Right cardiac atrium (tissue), 5 donors: ENCODE measurements around the gene MYOF. TPM values are rescaled to one million over a fixed set of nuclear protein-coding genes. Genes with fewer than 3 reads are reported as not detected.

ENCODE experiments used
- ATAC-seq, 2 donors: fragments of 200-7000 bp; cut with Tn5 transposase; one replicate each; pipeline versions ENCODE4 v1.8.0 to v1.9.1; 2020; ENCODE audit warnings: moderate library complexity in 2 of 2, mild to moderate bottlenecking in 1 of 2
- DNase-seq, 3 donors: peaks; one replicate each; pipeline ENCODE4 v3.0.0-alpha.2; 2020
- H3K27ac ChIP-seq: one replicate; pipeline ENCODE4 v1.5.1; 2013; ENCODE audit warnings: mild to moderate bottlenecking, low read length, control low read depth, moderate library complexity
- H3K27me3 ChIP-seq: one replicate; pipeline ENCODE4 v1.6.1; 2013; ENCODE audit not compliant: control insufficient read depth, insufficient read depth
- H3K4me1 ChIP-seq: one replicate; pipeline ENCODE4 v1.6.1; 2013; ENCODE audit warnings: low read length; ENCODE audit not compliant: control insufficient read depth, insufficient read depth
- H3K4me3 ChIP-seq: one replicate; pipeline ENCODE4 v1.5.1; 2013; ENCODE audit warnings: low read length, control low read depth
- H3K9me3 ChIP-seq: one replicate; pipeline ENCODE4 v1.6.1; 2013; ENCODE audit warnings: low read length; ENCODE audit not compliant: control insufficient read depth
- WGBS: extraction: QIAGEN DNeasy Blood & Tissue Kit; methylation state at CpG from one replicate; pipeline ENCODE4 v1.1.7; 2013; 5-methylcytosine and 5-hydroxymethylcytosine counted together
- intact Hi-C, 4 donors: fragments of 100-400 bp; cut with DNase I; formaldehyde crosslinking; loops; one replicate each; pipeline versions ENCODE4 v1.11.0 to v1.14.0; 2022 to 2023
- polyA plus RNA-seq: library from polyadenylated mRNA; stranded (reverse); fragments of 200-250 nt; gene quantifications from one replicate; pipeline ENCODE4 v1.2.3, GENCODE V29; 2013
- total RNA-seq, 4 donors: library from RNA; stranded (reverse); fragmentation: NEBNext Ultra II Directional; extraction: Animal tissue kit (Norgen Biotek cat#: 25700); gene quantifications; one replicate each; pipeline ENCODE4 v1.2.1, GENCODE V29; 2021
- donor health status: healthy with polysubstance abuse.
- donor health status: DM: no; HTN: yes; CAD: no.
- donor health status: DM: no; HTN: no; CAD: no.
- donor health status: DM: no; HTN: yes; CAD: no; lungs with severe emphysema.
- donor health status: DM: yes; HTN: yes; CAD: no.

The MYOF gene
- total and polyA plus RNA-seq, 5 donors: 5.5 to 25.0 (median 15.6) TPM

DNA sequence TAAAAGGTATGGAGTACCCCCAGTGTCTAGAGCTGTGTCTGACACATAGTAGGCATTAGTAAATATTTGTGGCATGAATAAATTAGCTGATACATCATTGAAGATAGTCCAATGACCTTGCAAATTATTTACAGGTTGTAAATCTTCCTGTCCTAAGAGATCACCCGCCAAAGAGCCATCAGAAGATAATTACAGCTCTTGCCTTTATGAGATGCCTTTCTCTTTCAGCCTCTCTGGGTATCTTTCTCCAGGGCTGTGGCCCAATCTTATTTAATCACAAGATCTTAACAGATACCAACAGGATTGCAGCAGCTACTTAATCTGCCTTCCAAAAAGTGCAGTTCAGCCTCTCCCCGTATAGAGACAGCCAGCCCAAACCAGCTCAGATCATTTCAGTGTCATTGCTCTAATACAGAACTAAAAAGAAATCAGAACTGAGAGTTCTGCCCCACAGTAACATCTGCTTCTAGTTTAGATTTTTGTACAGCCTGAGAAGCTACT lies 41.5 kb downstream of the MYOF start:
- DNase-seq (no peak), ATAC-seq (no peak)
- intact Hi-C loops: no loop called here
- H3K27ac ChIP-seq: peak overlapping the region; percentile 65
- H3K9me3 ChIP-seq: no peaks in the 10 kb centered on the region
- H3K4me3 ChIP-seq: no peak overlapping the region
- peaks cover 17% of the 10 kb centered on the region for H3K4me1 ChIP-seq
- WGBS: 62% methylated on average over 2 of the region's 2 CpGs
- no peaks in the 10 kb centered on the region for H3K27me3 ChIP-seq

DNA sequence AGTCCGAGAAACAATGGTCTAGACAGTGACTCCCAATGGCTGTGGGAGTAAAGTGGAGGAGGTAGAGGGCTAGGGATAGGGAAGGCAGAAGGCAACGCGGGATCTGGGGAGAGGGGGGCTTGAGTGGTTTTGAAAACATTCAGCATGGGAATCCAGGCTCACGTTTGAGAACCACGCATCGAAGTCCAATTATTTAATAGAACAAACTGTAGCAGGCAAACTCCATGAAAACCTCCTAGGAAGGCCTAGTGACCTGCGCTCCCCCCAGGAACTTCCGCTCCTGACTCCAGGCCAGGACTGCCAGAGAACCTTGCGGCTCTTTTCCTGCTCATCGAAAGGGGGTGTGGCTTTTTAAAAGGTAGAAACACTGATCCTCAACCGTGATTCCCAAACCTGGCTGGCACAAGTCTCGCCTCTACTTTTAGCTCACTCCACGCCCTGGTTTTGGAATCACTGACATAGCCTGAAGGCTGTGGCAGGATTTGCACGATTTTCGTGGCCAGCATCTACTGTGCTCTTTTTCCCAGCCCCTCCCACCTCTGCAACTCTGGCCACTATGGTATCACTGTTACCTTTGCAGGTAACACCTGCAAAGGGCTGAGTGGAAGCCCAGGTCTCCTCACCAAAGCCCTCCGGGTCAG lies 43.4 kb downstream of the MYOF start:
- 45% methylated on average over 16 of the region's 16 CpGs for WGBS
- Histone ChIP-seq H3K9me3 (no peaks in the 10 kb centered on the region), H3K27ac (peak overlapping the region; percentile 100), H3K4me1 (peaks cover 17% of the 10 kb centered on the region), H3K27me3 (no peaks in the 10 kb centered on the region), H3K4me3 (no peak overlapping the region)
- intact Hi-C loops: loop anchor here in 1 of 4 donors (5.0 kb wide), 1 partner anchor 39 kb away; no protein-coding TSS in a partner anchor
- ATAC-seq: peak in 1 of 2 donors; percentile 3
- peak in 1 of 3 donors; percentile 65 for DNase-seq

DNA sequence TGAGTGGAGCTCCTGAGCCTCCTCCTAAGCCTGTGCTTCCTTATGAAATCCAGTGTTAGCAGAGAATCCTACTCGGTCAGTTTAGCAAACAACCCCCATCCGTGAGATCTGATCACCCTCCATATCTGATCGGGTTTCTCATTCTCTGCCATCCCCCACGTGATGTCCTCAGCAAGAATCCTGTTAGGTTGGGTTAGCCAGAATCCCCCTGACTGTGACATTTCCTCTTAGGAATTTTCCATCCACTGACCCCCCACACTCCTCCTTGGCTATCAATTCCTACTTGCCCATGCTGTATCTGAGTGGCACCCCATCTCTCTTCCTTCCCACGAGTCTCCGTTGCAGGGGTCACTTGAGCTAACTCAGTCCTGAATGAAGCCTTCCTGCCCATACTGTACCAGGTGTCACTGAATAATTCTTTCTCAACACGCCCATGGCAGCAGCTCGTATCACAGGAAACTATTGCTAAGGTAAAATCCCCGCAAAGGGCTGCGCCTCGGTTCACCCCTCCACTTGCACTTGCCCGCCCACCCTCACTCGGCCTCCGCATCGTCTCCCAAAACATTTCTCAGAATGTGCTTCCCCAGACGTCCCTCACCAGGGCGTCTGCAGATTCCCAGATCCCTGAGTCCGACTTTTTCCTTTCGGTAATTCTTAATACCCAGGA lies 44.1 kb downstream of the MYOF start:
- 59% methylated on average over 19 of the region's 19 CpGs for WGBS
- no peaks in the 10 kb centered on the region for H3K9me3 ChIP-seq

DNA sequence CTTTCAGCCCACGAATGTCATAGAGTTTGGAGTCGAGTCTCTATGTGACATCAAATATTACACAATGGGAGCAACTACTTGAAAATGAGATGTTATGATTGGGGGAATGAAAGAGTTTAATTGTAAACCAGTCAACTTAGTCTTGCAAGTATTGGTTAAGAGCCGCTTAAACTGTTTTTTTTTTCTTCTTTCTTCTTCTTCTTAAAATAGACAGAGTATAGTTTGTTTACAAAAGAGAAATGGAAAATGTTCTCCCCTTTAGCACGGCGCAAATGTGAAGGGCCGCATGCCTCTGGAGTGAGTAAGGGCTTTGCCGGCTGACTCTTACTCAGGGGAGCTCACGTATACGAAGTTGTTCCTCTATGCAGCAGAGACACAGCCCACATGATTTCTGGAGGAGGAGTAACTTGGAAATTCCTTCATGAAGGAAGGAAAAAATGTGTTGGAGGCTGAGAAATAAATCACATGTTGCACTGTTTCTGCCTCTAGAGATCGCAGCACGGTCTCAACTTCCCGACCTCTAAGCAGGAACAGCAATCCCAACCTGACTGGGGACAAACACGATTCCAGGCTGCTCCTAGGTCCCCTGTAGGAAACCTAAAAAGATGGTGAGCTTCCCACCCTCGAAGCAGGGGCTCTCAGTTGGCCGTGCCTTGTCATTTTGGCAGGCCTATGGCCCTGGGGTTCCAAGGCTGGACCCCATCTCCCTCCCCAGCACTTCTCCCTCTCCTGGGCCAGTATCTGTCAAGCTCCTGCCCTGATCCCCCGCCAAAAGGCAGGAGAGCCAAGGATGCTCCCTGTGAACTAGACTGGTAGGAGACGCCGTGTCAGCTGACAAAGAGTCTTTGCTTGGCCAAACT lies 44.8 kb downstream of the MYOF start:
- Histone ChIP-seq H3K27ac (peak overlapping the region; percentile 100), H3K4me1 (peaks cover 17% of the 10 kb centered on the region), H3K27me3 (no peaks in the 10 kb centered on the region), H3K4me3 (no peak overlapping the region), H3K9me3 (no peaks in the 10 kb centered on the region)
- peak; percentile 96 to 97 for ATAC-seq
- peak; percentile 78 to 85 (median 80) for DNase-seq
- WGBS: 26% methylated on average over 18 of the region's 18 CpGs
- intact Hi-C loops: loop anchor here in 1 of 4 donors (5.0 kb wide), 1 partner anchor 40 kb away; no protein-coding TSS in a partner anchor

More for the DNA sequence above, 44.1 kb downstream of the MYOF start:
- DNase-seq (no peak), ATAC-seq (no peak)
- Histone ChIP-seq H3K4me3 (no peak overlapping the region), H3K27me3 (no peaks in the 10 kb centered on the region), H3K27ac (peak overlapping the region; percentile 100), H3K4me1 (peaks cover 17% of the 10 kb centered on the region)
- intact Hi-C loops: loop anchor here in 1 of 4 donors (5.0 kb wide), 1 partner anchor 39 kb away; no protein-coding TSS in a partner anchor

DNA sequence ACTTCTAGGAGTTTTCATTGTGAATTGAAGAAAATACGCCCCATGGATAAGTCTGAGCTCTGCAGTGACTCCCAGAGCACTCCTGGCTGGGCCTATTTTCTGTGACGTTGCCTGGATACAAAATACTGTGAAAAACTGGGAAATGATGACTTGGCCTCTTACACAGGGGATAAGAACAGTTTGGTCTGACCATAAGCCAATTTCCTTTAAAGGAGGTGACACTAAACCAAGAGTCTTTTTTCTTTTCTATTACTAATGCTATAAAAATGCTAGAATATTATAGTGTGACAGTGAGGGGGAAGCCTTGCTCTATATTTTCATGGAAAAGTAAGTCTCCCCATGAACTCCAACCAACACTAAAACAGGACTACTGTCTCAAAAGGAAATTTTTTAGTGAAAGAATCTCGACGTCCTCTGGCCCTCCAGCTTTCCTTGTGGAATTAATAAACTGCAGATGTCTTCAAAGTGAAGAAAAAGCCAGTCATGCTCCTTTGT lies 45.5 kb downstream of the MYOF start:
- H3K4me1 ChIP-seq: peaks cover 17% of the 10 kb centered on the region

DNA sequence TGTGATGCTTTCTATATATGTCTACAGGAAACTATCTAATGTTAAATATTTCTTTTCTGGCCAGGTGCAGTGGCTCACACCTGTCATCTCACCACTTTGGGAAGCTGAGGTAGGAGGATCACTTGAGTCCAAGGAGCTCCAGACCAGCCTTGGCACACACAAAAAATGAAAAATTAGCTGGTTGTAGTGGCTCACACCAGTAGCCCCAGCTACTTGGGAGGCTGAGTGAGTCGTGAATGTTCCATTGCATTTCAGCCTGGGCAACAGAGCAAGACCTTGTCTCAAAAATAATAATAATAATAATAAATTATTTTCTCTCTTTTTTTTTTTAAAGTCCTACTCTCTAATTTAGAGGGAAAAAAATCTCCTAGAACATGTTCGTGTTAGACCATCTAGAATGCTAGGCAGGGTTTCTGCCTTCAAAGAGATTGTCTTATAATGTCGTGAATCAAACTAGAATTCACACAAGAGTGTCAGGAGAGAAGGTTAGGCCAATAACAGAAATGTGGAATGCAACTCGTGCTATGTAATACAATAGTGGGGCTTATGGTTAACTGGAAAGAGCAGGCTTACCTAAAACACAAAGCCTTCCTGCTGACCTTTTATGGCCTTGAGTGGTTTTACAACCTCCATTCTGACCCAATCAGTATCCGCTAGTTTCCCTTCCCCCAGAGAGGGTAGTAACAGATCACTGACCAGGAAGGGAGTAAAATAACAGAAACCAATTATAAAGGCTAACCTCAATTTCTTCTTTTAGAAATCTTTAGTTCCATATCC lies 46.3 kb downstream of the MYOF start:
- DNase-seq: no peak
- intact Hi-C loops: loop anchor here in 1 of 4 donors (5.0 kb wide), 1 partner anchor 41 kb away; no protein-coding TSS in a partner anchor
- no peak for ATAC-seq
- Histone ChIP-seq H3K4me3 (no peak overlapping the region), H3K27ac (peak overlapping the region; percentile 90), H3K27me3 (no peaks in the 10 kb centered on the region), H3K9me3 (no peaks in the 10 kb centered on the region), H3K4me1 (peaks cover 17% of the 10 kb centered on the region)
- 57% methylated on average over 5 of the region's 5 CpGs for WGBS

More for the DNA sequence above, 45.5 kb downstream of the MYOF start:
- intact Hi-C loops: loop anchor here in 1 of 4 donors (5.0 kb wide), 1 partner anchor 41 kb away; no protein-coding TSS in a partner anchor
- peak overlapping the region; percentile 81 for H3K27ac ChIP-seq
- H3K27me3 ChIP-seq: no peaks in the 10 kb centered on the region
- DNase-seq (peak; percentile 74 to 83 (median 77)), ATAC-seq (peak; percentile 91 to 92)
- WGBS: 41% methylated on average over 4 of the region's 4 CpGs
- H3K9me3 ChIP-seq: no peaks in the 10 kb centered on the region
- H3K4me3 ChIP-seq: no peak overlapping the region

DNA sequence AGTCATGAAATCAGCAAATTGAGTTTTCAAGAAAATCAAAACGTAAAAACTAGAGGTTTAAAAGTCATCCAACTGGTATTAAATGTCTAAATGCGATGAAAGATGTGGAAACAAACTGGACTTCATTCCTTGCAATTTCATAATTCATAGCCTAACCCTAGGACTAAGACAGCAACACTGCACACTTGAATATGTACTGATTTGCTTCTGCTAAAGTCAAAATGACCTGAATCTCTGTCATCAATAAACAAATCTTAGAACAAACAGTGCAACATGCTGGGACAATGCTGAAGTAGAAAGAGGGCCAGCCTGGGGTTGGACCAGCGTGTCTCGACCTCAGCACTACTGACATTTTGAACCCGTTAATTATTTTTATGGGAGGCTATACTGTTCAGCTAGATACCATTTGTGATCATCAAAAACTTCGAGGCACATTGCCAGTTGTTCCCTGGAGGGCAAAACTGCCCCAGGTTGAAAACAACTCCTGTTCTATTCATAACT lies 47.1 kb downstream of the MYOF start:
- DNase-seq: no peak
- Histone ChIP-seq H3K27me3 (no peaks in the 10 kb centered on the region), H3K4me3 (no peak overlapping the region), H3K9me3 (no peaks in the 10 kb centered on the region), H3K4me1 (peaks cover 17% of the 10 kb centered on the region), H3K27ac (peak overlapping the region; percentile 67)
- ATAC-seq: no peak
- intact Hi-C loops: loop anchor here in 1 of 4 donors (5.0 kb wide), 1 partner anchor 42 kb away; no protein-coding TSS in a partner anchor
- 83% methylated on average over 6 of the region's 6 CpGs for WGBS

DNA sequence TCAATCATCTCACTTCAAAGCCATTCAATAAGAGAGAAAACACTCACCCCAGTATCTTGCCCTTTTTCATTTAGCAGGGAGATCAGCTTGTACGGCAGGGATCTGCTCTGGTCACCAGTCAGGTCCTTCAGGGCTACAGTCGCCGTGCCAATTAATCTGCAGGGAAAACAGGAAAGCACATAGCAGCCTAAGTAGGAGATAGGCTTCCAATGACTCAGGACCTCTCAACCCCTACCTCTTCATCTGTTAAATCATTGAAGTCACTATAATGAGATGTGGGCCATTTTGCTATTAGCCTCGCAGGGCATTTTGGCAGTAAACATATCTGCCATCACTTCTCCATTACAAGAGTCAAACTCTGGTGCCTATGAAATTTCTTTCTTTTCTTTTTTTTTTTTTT lies 50.8 kb downstream of the MYOF start:
- Histone ChIP-seq H3K4me1 (peaks cover 2% of the 10 kb centered on the region), H3K9me3 (no peaks in the 10 kb centered on the region), H3K4me3 (no peak overlapping the region), H3K27me3 (no peaks in the 10 kb centered on the region), H3K27ac (no peak overlapping the region)
- WGBS: 88% methylated on average over 4 of the region's 4 CpGs
- no peak for ATAC-seq
- DNase-seq: no peak
- intact Hi-C loops: no loop called here

DNA sequence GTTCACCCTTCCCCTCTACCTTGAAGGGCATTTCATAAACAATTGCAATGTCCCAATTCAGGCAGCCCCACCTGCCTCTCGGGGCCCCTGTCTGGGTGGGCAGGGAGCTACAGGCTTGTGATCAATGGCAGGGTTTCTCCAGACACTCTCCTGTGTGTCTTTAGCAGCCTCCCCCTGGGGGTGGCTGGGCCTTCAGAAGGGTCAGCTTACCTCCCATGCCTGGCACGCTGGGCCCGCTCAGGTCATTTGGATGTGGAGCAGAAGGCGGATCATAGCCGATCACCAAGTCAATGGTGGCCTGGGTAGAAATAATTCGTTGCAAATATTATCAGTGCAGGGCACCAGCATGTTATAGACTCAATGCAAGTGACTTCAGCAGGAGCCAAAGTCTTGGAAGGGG lies 56.3 kb downstream of the MYOF start:
- Histone ChIP-seq H3K4me3 (no peak overlapping the region), H3K27ac (no peak overlapping the region), H3K9me3 (no peaks in the 10 kb centered on the region), H3K27me3 (no peaks in the 10 kb centered on the region), H3K4me1 (peaks cover 3% of the 10 kb centered on the region)
- 95% methylated on average over 6 of the region's 6 CpGs for WGBS
- ATAC-seq (peak in 1 of 2 donors; percentile 15), DNase-seq (no peak)
- intact Hi-C loops: no loop called here

DNA sequence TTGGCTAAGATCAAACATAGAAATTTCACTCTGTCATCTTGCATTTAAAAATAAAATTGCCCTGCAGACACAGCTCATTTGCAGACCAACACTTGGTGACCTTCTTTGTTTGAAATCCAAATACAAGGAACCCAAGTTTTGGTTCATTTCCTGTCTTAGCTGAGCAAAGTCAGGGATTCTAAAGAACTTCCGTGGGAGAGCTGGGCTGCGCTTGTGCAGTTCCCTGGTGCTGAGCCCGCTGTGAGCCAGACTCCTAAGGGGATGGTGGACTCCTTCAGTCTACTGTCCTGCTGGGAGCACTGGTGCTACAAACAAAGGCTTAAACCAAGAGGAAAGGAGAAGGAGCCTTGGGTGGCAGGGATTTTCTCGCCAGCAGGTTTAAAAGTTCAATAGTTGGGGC lies 60.0 kb downstream of the MYOF start:
- intact Hi-C loops: no loop called here
- DNase-seq: no peak
- Histone ChIP-seq H3K9me3 (no peaks in the 10 kb centered on the region), H3K27ac (no peak overlapping the region), H3K4me1 (peaks cover 8% of the 10 kb centered on the region), H3K27me3 (no peaks in the 10 kb centered on the region), H3K4me3 (no peak overlapping the region)
- WGBS: 52% methylated on average over 4 of the region's 4 CpGs
- ATAC-seq: peak in 1 of 2 donors; percentile 39
